Small intestine (tissue), 7 donors: ENCODE results near the gene PDE5A. TPM values are rescaled to one million over a fixed set of nuclear protein-coding genes. Genes with fewer than 3 reads are reported as not detected.

Experiments
- DNase-seq, 2 donors: peaks; one replicate each; pipeline versions ENCODE4 v3.0.0 to v3.0.0-alpha.2; 2013
- FAIRE-seq: peaks from 2 replicates; lab custom pipeline; 2012; peaks lifted over from hg19 to GRCh38; lab: Jason Lieb, UNC
- H3K27ac ChIP-seq, 3 donors: one replicate each; pipeline ENCODE4 v1.5.1; 2013; ENCODE audit warnings: low read length in 2 of 3, mild to moderate bottlenecking in 2 of 3, control low read depth in 1 of 3, inconsistent platforms in 1 of 3, low read depth in 1 of 3, moderate library complexity in 1 of 3
- H3K27me3 ChIP-seq, 3 donors: one replicate each; pipeline ENCODE4 v1.6.1; 2013; ENCODE audit warnings: low read length in 3 of 3, inconsistent platforms in 1 of 3; ENCODE audit not compliant: control insufficient read depth in 3 of 3, insufficient read depth in 3 of 3
- H3K36me3 ChIP-seq, 3 donors: one replicate each; pipeline ENCODE4 v1.6.1; 2013; ENCODE audit warnings: low read length in 3 of 3, inconsistent platforms in 1 of 3, low read depth in 1 of 3, mild to moderate bottlenecking in 1 of 3, moderate library complexity in 1 of 3; ENCODE audit not compliant: control insufficient read depth in 3 of 3, insufficient read depth in 2 of 3
- H3K4me1 ChIP-seq, 3 donors: one replicate each; pipeline ENCODE4 v1.6.1; 2013; ENCODE audit warnings: low read length in 2 of 3, inconsistent platforms in 1 of 3, low read depth in 1 of 3, mild to moderate bottlenecking in 1 of 3, moderate library complexity in 1 of 3; ENCODE audit not compliant: control insufficient read depth in 3 of 3, insufficient read depth in 2 of 3
- H3K4me3 ChIP-seq, 3 donors: one replicate each; pipeline ENCODE4 v1.5.1; 2013; ENCODE audit warnings: low read length in 3 of 3, control low read depth in 1 of 3, inconsistent platforms in 1 of 3, low read depth in 1 of 3, mild to moderate bottlenecking in 1 of 3, moderate library complexity in 1 of 3
- H3K9me3 ChIP-seq, 2 donors: one replicate each; pipeline ENCODE4 v1.6.1; 2013; ENCODE audit warnings: low read depth in 1 of 2, low read length in 1 of 2; ENCODE audit not compliant: control insufficient read depth in 2 of 2, insufficient read depth in 1 of 2
- WGBS, 3 donors: extraction: QIAGEN DNeasy Blood & Tissue Kit; methylation state at CpG; one replicate each; pipeline ENCODE4 v1.1.7; 2013; 5-methylcytosine and 5-hydroxymethylcytosine counted together
- polyA plus RNA-seq, 4 donors: library from polyadenylated mRNA; stranded (reverse) in 3 of 4; unstranded in 1 of 4; fragments of 200-250 nt in 3 of 4; fragments of 120-200 nt in 1 of 4; gene quantifications; one replicate each; pipeline versions ENCODE4 v1.2.1 to v1.2.3, GENCODE V29; 2013
- donor health status: healthy with polysubstance abuse.
- donor health status: control.
- donor health status: control.
- donor health status: Bipolar disorder and iron deficiency.
- donor health status: healthy.

PDE5A gene
- polyA plus RNA-seq, 4 donors = 5.9 to 18.8 (median 7.4) TPM

GRCh38 chr4:119592830-119593229 is 35.8 kb downstream of the PDE5A start:
- H3K4me1 ChIP-seq = peaks cover 0 to 3% (median 0%) of the 10 kb centered on the region in 3 donors
- H3K27ac ChIP-seq = no peak overlapping the region
- no peak for FAIRE-seq
- H3K9me3 ChIP-seq = no peaks in the 10 kb centered on the region
- peaks cover 0 to 3% (median 2%) of the 10 kb centered on the region in 3 donors for H3K36me3 ChIP-seq
- H3K27me3 ChIP-seq = no peaks in the 10 kb centered on the region
- WGBS, 3 donors = 69 to 86% (median 78%) methylated on average over 1 of the region's 1 CpG
- H3K4me3 ChIP-seq = no peak overlapping the region
- no peak for DNase-seq

- Histone ChIP-seq H3K4me3 (no peak overlapping the region), H3K9me3 (no peaks in the 10 kb centered on the region), H3K4me1 (peaks cover 0 to 3% (median 0%) of the 10 kb centered on the region in 3 donors), H3K36me3 (peaks cover 0 to 2% (median 0%) of the 10 kb centered on the region in 3 donors), H3K27ac (no peak overlapping the region), H3K27me3 (no peaks in the 10 kb centered on the region)
- FAIRE-seq (no peak), DNase-seq (no peak)
Observed at GRCh38 chr4:119589165-119589564, 39.4 kb downstream of the PDE5A start.

DNA sequence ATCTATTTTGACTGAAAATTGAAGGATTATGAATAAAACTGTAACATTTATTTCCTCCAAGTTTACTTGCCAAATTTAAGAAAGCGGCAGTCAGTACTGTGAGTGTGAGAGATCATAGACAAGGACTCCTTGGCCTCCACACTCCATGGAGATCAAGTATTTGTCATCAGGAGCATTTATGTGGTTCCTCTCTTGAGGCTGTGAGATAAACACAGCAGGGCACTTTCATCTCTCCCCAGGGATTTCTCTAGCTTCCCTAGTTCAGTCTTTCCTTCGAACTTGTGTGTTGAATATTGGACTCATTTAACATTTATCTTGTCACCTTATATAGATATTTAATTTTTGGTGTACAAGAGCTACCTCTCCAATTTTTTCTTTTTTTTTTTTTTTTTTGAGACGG is 40.8 kb downstream of the PDE5A start:
- Histone ChIP-seq H3K36me3 (peaks cover 0 to 4% (median 0%) of the 10 kb centered on the region in 3 donors), H3K27me3 (no peaks in the 10 kb centered on the region), H3K9me3 (no peaks in the 10 kb centered on the region), H3K27ac (no peak overlapping the region), H3K4me3 (no peak overlapping the region), H3K4me1 (peaks cover 0 to 3% (median 0%) of the 10 kb centered on the region in 3 donors)
- DNase-seq = no peak
- 89 to 90% (median 90%) methylated on average over 3 of the region's 3 CpGs for WGBS, 3 donors
- no peak for FAIRE-seq

DNA sequence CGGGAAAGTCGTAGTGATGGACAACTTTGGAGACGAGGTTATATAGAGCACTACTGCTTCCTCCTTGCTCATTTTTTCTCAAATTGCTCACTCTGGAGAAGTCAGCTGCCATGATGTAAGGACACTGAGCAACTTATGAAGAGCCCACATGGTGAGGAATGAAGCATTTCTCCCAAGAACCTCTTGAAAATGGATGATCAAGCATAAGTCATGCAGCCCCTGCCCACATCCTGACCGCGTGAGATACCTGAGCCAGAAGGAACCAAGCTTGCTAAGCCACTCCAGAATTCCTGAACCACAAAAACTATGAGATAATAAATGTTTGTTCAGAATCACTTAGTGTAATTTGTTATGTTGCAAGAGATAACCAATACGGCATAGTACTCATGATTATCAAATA is 42.8 kb downstream of the PDE5A start:
- Histone ChIP-seq H3K9me3 (no peaks in the 10 kb centered on the region), H3K4me3 (no peak overlapping the region), H3K27ac (no peak overlapping the region), H3K4me1 (peaks cover 0 to 3% (median 0%) of the 10 kb centered on the region in 3 donors), H3K27me3 (no peaks in the 10 kb centered on the region), H3K36me3 (peaks cover 0 to 4% (median 0%) of the 10 kb centered on the region in 3 donors)
- WGBS, 3 donors = 93 to 97% (median 95%) methylated on average over 6 of the region's 6 CpGs
- no peak for DNase-seq
- FAIRE-seq = no peak

DNA sequence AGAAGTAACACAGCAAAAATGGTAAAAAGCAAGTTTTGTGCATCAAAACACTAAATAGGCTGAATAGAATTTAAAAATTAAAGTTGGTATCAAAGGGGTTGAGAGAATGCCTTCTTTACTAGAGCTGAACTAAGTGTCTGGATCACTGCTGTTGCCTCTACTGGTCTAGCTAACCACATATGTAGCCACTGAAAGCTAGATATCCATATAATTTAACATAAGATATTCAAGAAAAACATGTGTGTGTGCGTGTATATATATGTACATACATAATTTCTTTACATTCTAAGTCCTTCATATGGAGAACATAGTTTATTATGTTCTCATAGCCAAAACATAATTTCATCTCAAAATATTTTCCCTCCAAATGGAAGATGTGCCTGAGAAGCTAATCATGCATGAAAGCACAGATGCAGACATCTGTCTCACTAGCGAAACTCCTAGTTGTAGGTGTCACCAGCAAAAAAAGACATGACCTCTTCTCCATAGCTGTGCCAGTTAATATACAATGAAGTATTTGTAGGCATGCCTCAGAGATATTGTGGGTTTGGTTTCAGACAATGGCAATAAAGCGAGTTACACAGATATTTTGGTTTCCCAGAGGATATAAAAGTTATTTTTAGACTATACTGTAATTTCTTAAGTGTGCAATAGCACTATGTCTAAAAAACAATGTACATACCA is 47.3 kb downstream of the PDE5A start:
- Histone ChIP-seq H3K9me3 (no peaks in the 10 kb centered on the region), H3K4me3 (no peak overlapping the region), H3K36me3 (peaks cover 0 to 4% (median 0%) of the 10 kb centered on the region in 3 donors), H3K27ac (no peak overlapping the region), H3K4me1 (no peaks in the 10 kb centered on the region), H3K27me3 (no peaks in the 10 kb centered on the region)
- no peak for DNase-seq
- WGBS, 3 donors = 87 to 93% (median 90%) methylated on average over 3 of the region's 3 CpGs
- FAIRE-seq = no peak

GRCh38 chr4:119580293-119580692 is 48.3 kb downstream of the PDE5A start:
- WGBS, 3 donors = 83 to 90% (median 88%) methylated on average over 3 of the region's 3 CpGs

GRCh38 chr4:119579823-119580222 is 48.8 kb downstream of the PDE5A start:
- H3K27ac ChIP-seq = no peak overlapping the region
- DNase-seq (no peak), FAIRE-seq (no peak)
- WGBS, 3 donors = 75 to 85% (median 75%) methylated on average over 5 of the region's 5 CpGs
- no peaks in the 10 kb centered on the region for H3K4me1 ChIP-seq
- no peak overlapping the region for H3K4me3 ChIP-seq
- H3K27me3 ChIP-seq = no peaks in the 10 kb centered on the region
- no peaks in the 10 kb centered on the region for H3K9me3 ChIP-seq
- peaks cover 0 to 4% (median 0%) of the 10 kb centered on the region in 3 donors for H3K36me3 ChIP-seq

More at GRCh38 chr4:119580293-119580692, 48.3 kb downstream of the PDE5A start:
- Histone ChIP-seq H3K9me3 (no peaks in the 10 kb centered on the region), H3K4me1 (no peaks in the 10 kb centered on the region), H3K36me3 (peaks cover 0 to 4% (median 0%) of the 10 kb centered on the region in 3 donors), H3K27me3 (no peaks in the 10 kb centered on the region), H3K27ac (no peak overlapping the region), H3K4me3 (no peak overlapping the region)
- no peak for FAIRE-seq
- no peak for DNase-seq

DNA sequence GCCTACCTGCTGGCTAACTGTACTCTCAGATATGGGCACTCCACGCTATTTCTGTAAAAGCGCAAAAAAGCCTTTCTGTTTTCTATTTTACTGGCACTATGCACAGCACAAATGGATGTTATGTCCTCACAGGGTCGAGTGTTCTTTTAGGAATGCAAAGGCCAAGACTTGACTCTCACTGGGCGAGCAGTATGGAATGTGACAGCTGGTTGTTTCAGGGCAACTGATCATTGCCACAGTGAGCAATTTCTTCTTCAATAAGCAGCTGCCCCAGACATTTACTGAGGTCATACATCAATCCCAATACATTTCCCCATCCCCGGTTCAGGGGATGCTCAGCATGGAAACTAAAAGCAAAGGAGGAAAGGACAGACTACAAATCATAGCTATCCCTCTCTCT is 58.2 kb downstream of the PDE5A start:
- DNase-seq (no peak), FAIRE-seq (no peak)
- Histone ChIP-seq H3K27me3 (no peaks in the 10 kb centered on the region), H3K36me3 (peaks cover 0 to 4% (median 0%) of the 10 kb centered on the region in 3 donors), H3K4me1 (no peaks in the 10 kb centered on the region), H3K4me3 (no peak overlapping the region), H3K9me3 (no peaks in the 10 kb centered on the region), H3K27ac (no peak overlapping the region)
- 67 to 74% (median 68%) methylated on average over 5 of the region's 5 CpGs for WGBS, 3 donors

DNA sequence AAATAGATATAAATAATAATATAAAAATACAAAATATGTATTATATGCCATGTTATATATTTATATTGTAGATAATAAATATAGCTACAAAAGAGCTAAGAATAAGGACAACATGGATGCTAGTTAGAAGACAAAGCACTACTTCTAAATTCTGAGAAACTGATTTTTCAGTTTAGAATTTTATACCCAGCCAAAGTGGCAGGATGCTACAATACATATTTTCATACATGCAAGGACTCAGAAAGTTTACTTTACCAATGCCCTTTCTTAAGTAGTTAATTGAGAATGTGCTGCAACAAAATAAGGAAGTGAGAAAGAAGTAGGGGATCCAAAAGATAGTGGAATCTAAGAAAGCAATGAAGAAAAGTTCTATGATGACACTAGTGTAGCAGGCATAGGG is 64.5 kb downstream of the PDE5A start:
- H3K4me1 ChIP-seq = no peaks in the 10 kb centered on the region
- peaks cover 0 to 7% (median 7%) of the 10 kb centered on the region in 3 donors for H3K36me3 ChIP-seq
- no peak for DNase-seq
- no peak overlapping the region for H3K27ac ChIP-seq
- FAIRE-seq = no peak
- H3K27me3 ChIP-seq = no peaks in the 10 kb centered on the region
- peaks cover 0 to 2% of the 10 kb centered on the region in 2 donors for H3K9me3 ChIP-seq
- H3K4me3 ChIP-seq = no peak overlapping the region
